A549 treated with GW870086 at 1 μM for 4 hours (cell line): ENCODE measurements around the gene CRADD. TPM values are rescaled to one million over a fixed set of nuclear protein-coding genes. Genes with fewer than 3 reads are reported as not detected.

Experiments used
- total RNA-seq: library from RNA; stranded (reverse); fragments of 200-300 nt; extraction: Qiagen RNA extraction; gene quantifications from 5 replicates; pipeline ENCODE4 v1.2.3, GENCODE V29; 2022; ENCODE audit warnings: low read depth

CRADD gene
- total RNA-seq: 9.0 to 13.8 TPM (median 10.9 TPM) in 5 replicates

GRCh38 chr12:93677195-93678064 lies at the start of gene CRADD:
CRADD (plus strand) TSS chr12:93677375.

Other genes with a start within 250 kb of the CRADD start
- 147 to 186 TPM (median 163 TPM) in 5 replicates for gene UBE2N, start 235.4 kb upstream of the CRADD start, total RNA-seq
- gene MRPL42, start 209.9 kb upstream of the CRADD start, total RNA-seq: 47.4 to 55.8 TPM (median 50.2 TPM) in 5 replicates
- 15.9 to 19.2 TPM (median 17.9 TPM) in 5 replicates for gene SOCS2, start 104.7 kb upstream of the CRADD start, total RNA-seq